ENCODE data around the gene LDB2. TPM values are rescaled to one million over a fixed set of nuclear protein-coding genes. Genes with fewer than 3 reads are reported as not detected.

The LDB2 gene
- total RNA-seq, 2 experiments from 2014 or later, result 0.14 TPM; not detected in 1

GRCh38 chr4:16788868-16789267 lies 109.6 kb downstream of the LDB2 start:
- H3K27me3 Mint-ChIP-seq, result no peaks in the 10 kb centered on the region
- DNase-seq (no peak), ATAC-seq (no peak)
- H3K9me3 Mint-ChIP-seq (ENCODE audit: low read depth), result no peaks in the 10 kb centered on the region
- no peak overlapping the region for H3K27ac Mint-ChIP-seq
- no peaks in the 10 kb centered on the region for H3K4me1 Mint-ChIP-seq
- H3K4me3 Mint-ChIP-seq, result no peak overlapping the region
- no peaks in the 10 kb centered on the region for H3K36me3 Mint-ChIP-seq (ENCODE audit: low read depth)
- ChIA-PET CTCF (no interaction called here), POLR2A (no interaction called here)
- intact Hi-C loops (cut with DNase I, micrococcal nuclease), result no loop called here

GRCh38 chr4:16785793-16786527 lies 112.5 kb downstream of the LDB2 start:
- POLR2A ChIA-PET, result no interaction called here
- H3K36me3 Mint-ChIP-seq (ENCODE audit: low read depth), result no peaks in the 10 kb centered on the region
- H3K4me1 Mint-ChIP-seq, result no peaks in the 10 kb centered on the region
- no peak overlapping the region for H3K27ac Mint-ChIP-seq
- ATAC-seq (no peak), DNase-seq (no peak)
- H3K4me3 Mint-ChIP-seq, result no peak overlapping the region
- no peaks in the 10 kb centered on the region for H3K9me3 Mint-ChIP-seq (ENCODE audit: low read depth)
- intact Hi-C loops (cut with DNase I, micrococcal nuclease), result no loop called here
- H3K27me3 Mint-ChIP-seq, result peaks cover 3% of the 10 kb centered on the region
- CTCF ChIA-PET, result no interaction called here

GRCh38 chr4:16783119-16783518 lies 115.3 kb downstream of the LDB2 start:
- intact Hi-C loops (cut with DNase I, micrococcal nuclease), result no loop called here
- Mint-ChIP-seq H3K36me3 (ENCODE audit: low read depth) (no peaks in the 10 kb centered on the region), H3K9me3 (ENCODE audit: low read depth) (no peaks in the 10 kb centered on the region), H3K4me3 (no peak overlapping the region), H3K4me1 (no peaks in the 10 kb centered on the region), H3K27ac (no peak overlapping the region), H3K27me3 (peaks cover 3% of the 10 kb centered on the region)
- POLR2A ChIA-PET, result no interaction called here
- ATAC-seq (no peak), DNase-seq (no peak)
- CTCF ChIA-PET, result interaction anchor here (1.3 kb wide), 1 partner anchor 11 kb away, joined by 3 read pairs; no protein-coding TSS in a partner anchor

- Mint-ChIP-seq H3K36me3 (ENCODE audit: low read depth) (no peaks in the 10 kb centered on the region), H3K4me1 (no peaks in the 10 kb centered on the region), H3K4me3 (no peak overlapping the region), H3K27me3 (peaks cover 3% of the 10 kb centered on the region), H3K9me3 (ENCODE audit: low read depth) (no peaks in the 10 kb centered on the region), H3K27ac (no peak overlapping the region)
- CTCF ChIA-PET, result no interaction called here
- no peak for ATAC-seq
- intact Hi-C loops (cut with DNase I, micrococcal nuclease), result no loop called here
- DNase-seq, result no peak
- POLR2A ChIA-PET, result no interaction called here
These were observed 119.3 kb downstream of the LDB2 start for GRCh38 chr4:16779028-16779675.

- ChIA-PET POLR2A (no interaction called here), CTCF (no interaction called here)
- H3K4me3 Mint-ChIP-seq, result no peak overlapping the region
- no peaks in the 10 kb centered on the region for H3K36me3 Mint-ChIP-seq (ENCODE audit: low read depth)
- H3K27ac Mint-ChIP-seq, result no peak overlapping the region
- H3K9me3 Mint-ChIP-seq (ENCODE audit: low read depth), result no peaks in the 10 kb centered on the region
- DNase-seq, result no peak
- intact Hi-C loops (cut with DNase I, micrococcal nuclease), result no loop called here
- peaks cover 5% of the 10 kb centered on the region for H3K27me3 Mint-ChIP-seq
- H3K4me1 Mint-ChIP-seq, result no peaks in the 10 kb centered on the region
- ATAC-seq, result no peak
These were observed 120.7 kb downstream of the LDB2 start for GRCh38 chr4:16777726-16778125.

- ATAC-seq (no peak), DNase-seq (no peak)
- intact Hi-C loops (cut with DNase I, micrococcal nuclease), result no loop called here
- CTCF ChIA-PET, result no interaction called here
- Mint-ChIP-seq H3K4me3 (no peak overlapping the region), H3K27ac (no peak overlapping the region), H3K4me1 (no peaks in the 10 kb centered on the region), H3K9me3 (ENCODE audit: low read depth) (no peaks in the 10 kb centered on the region), H3K36me3 (ENCODE audit: low read depth) (no peaks in the 10 kb centered on the region), H3K27me3 (peaks cover 6% of the 10 kb centered on the region)
- POLR2A ChIA-PET, result no interaction called here
These were observed 122.9 kb downstream of the LDB2 start for GRCh38 chr4:16775411-16776154.

GRCh38 chr4:16772366-16772850 lies 126.0 kb downstream of the LDB2 start:
- H3K27ac Mint-ChIP-seq, result no peak overlapping the region
- ChIA-PET POLR2A (no interaction called here), CTCF (interaction anchor here (0.7 kb wide), 1 partner anchor 82 kb away, joined by 3 read pairs; no protein-coding TSS in a partner anchor)
- no peaks in the 10 kb centered on the region for H3K9me3 Mint-ChIP-seq (ENCODE audit: low read depth)
- H3K4me3 Mint-ChIP-seq, result no peak overlapping the region
- H3K4me1 Mint-ChIP-seq, result no peaks in the 10 kb centered on the region
- no peak for ATAC-seq
- intact Hi-C loops (cut with DNase I, micrococcal nuclease), result no loop called here
- peaks cover 6% of the 10 kb centered on the region for H3K27me3 Mint-ChIP-seq
- H3K36me3 Mint-ChIP-seq (ENCODE audit: low read depth), result no peaks in the 10 kb centered on the region
- no peak for DNase-seq

- no peaks in the 10 kb centered on the region for H3K4me1 Mint-ChIP-seq
- H3K4me3 Mint-ChIP-seq, result no peak overlapping the region
- ChIA-PET CTCF (no interaction called here), POLR2A (no interaction called here)
- no peaks in the 10 kb centered on the region for H3K9me3 Mint-ChIP-seq (ENCODE audit: low read depth)
- intact Hi-C loops (cut with DNase I, micrococcal nuclease), result no loop called here
- DNase-seq (no peak), ATAC-seq (no peak)
- H3K27ac Mint-ChIP-seq, result no peak overlapping the region
- H3K36me3 Mint-ChIP-seq (ENCODE audit: low read depth), result no peaks in the 10 kb centered on the region
- peaks cover 6% of the 10 kb centered on the region for H3K27me3 Mint-ChIP-seq
These were observed 127.6 kb downstream of the LDB2 start for GRCh38 chr4:16770710-16771285.

- Mint-ChIP-seq H3K4me1 (no peaks in the 10 kb centered on the region), H3K36me3 (ENCODE audit: low read depth) (no peaks in the 10 kb centered on the region), H3K27me3 (peaks cover 4% of the 10 kb centered on the region), H3K4me3 (no peak overlapping the region), H3K9me3 (ENCODE audit: low read depth) (no peaks in the 10 kb centered on the region), H3K27ac (no peak overlapping the region)
- no peak for ATAC-seq
- no peak for DNase-seq
- CTCF ChIA-PET, result no interaction called here
- POLR2A ChIA-PET, result no interaction called here
- intact Hi-C loops (cut with DNase I, micrococcal nuclease), result no loop called here
These were observed 130.6 kb downstream of the LDB2 start for GRCh38 chr4:16767861-16768260.

GRCh38 chr4:16767251-16767650 lies 131.2 kb downstream of the LDB2 start:
- no peaks in the 10 kb centered on the region for H3K36me3 Mint-ChIP-seq (ENCODE audit: low read depth)
- ChIA-PET POLR2A (no interaction called here), CTCF (no interaction called here)
- H3K27ac Mint-ChIP-seq, result no peak overlapping the region
- DNase-seq (no peak), ATAC-seq (no peak)
- intact Hi-C loops (cut with DNase I, micrococcal nuclease), result no loop called here
- H3K4me1 Mint-ChIP-seq, result no peaks in the 10 kb centered on the region
- H3K27me3 Mint-ChIP-seq, result peaks cover 6% of the 10 kb centered on the region
- no peak overlapping the region for H3K4me3 Mint-ChIP-seq
- H3K9me3 Mint-ChIP-seq (ENCODE audit: low read depth), result no peaks in the 10 kb centered on the region

GRCh38 chr4:16765546-16765945 lies 132.9 kb downstream of the LDB2 start:
- H3K4me3 Mint-ChIP-seq, result no peak overlapping the region
- no peak overlapping the region for H3K27ac Mint-ChIP-seq
- H3K4me1 Mint-ChIP-seq, result no peaks in the 10 kb centered on the region
- no peaks in the 10 kb centered on the region for H3K9me3 Mint-ChIP-seq (ENCODE audit: low read depth)
- intact Hi-C loops (cut with DNase I, micrococcal nuclease), result no loop called here
- ChIA-PET POLR2A (interaction anchor here (0.7 kb wide), 1 partner anchor 300 kb away, joined by 3 read pairs; no protein-coding TSS in a partner anchor), CTCF (no interaction called here)
- no peaks in the 10 kb centered on the region for H3K36me3 Mint-ChIP-seq (ENCODE audit: low read depth)
- ATAC-seq, result no peak
- DNase-seq, result no peak
- peaks cover 2% of the 10 kb centered on the region for H3K27me3 Mint-ChIP-seq

All from activated CD4-positive, alpha-beta T cell treated with anti-CD3 and anti-CD28 coated beads for 36 hours (primary cell).